CD14-positive monocyte (primary cell): ENCODE data around the gene ZP2. TPM values are rescaled to one million over a fixed set of nuclear protein-coding genes. Genes with fewer than 3 reads are reported as not detected.

Experiments used
- DNase-seq, 3 donors: peaks; one replicate each; pipeline ENCODE4 v3.0.0-alpha.2; 2011 to 2022
- H2AFZ ChIP-seq: 2 replicates; pipeline ENCODE4 v1.6.0; 2012; ENCODE audit warnings: mild to moderate bottlenecking, low read depth, low read length, inconsistent platforms; ENCODE audit not compliant: insufficient read depth, poor library complexity, severe bottlenecking
- H3K27ac ChIP-seq, 2 donors: 1 replicate in 1 of 2; 2 replicates in 1 of 2; pipeline ENCODE4 v1.5.1; 2012 to 2013; ENCODE audit warnings: low read length in 2 of 2, control low read depth in 1 of 2, inconsistent platforms in 1 of 2, low read depth in 1 of 2, mild to moderate bottlenecking in 1 of 2
- H3K27me3 ChIP-seq, 2 donors: one replicate each; pipeline versions ENCODE4 v1.6.0 to v1.6.1; 2011 to 2013; ENCODE audit warnings: low read length in 2 of 2; ENCODE audit not compliant: control insufficient read depth in 2 of 2, insufficient read depth in 2 of 2
- H3K36me3 ChIP-seq, 2 donors: replicated peaks in 1 of 2; 1 replicate in 1 of 2; 2 replicates in 1 of 2; pipeline versions ENCODE4 v1.5.1 to v1.6.1; 2012 to 2013; ENCODE audit warnings: low read length in 2 of 2, control low read depth in 1 of 2, inconsistent platforms in 1 of 2, mild to moderate bottlenecking in 1 of 2; ENCODE audit not compliant: insufficient read depth in 2 of 2, control insufficient read depth in 1 of 2
- H3K4me1 ChIP-seq, 2 donors: 1 replicate in 1 of 2; 2 replicates in 1 of 2; pipeline versions ENCODE4 v1.5.1 to v1.6.1; 2012 to 2013; ENCODE audit warnings: low read length in 2 of 2, control low read depth in 1 of 2, inconsistent platforms in 1 of 2, mild to moderate bottlenecking in 1 of 2, moderate library complexity in 1 of 2; ENCODE audit not compliant: insufficient read depth in 2 of 2, control insufficient read depth in 1 of 2
- H3K4me2 ChIP-seq: replicated peaks from 2 replicates; pipeline ENCODE3; 2012; ENCODE audit warnings: low read length, moderate library complexity, mild to moderate bottlenecking; ENCODE audit not compliant: poor library complexity, severe bottlenecking; ENCODE audit errors: extremely low read depth
- H3K4me3 ChIP-seq, 3 experiments: fragments of 200-600 bp in 1 of 3; sonication (generic) in 1 of 3; replicated peaks in 1 of 3; 1 replicate in 2 of 3; 2 replicates in 1 of 3; pipeline ENCODE4 v1.5.1; 2011 to 2013; ENCODE audit warnings: low read length in 3 of 3, mild to moderate bottlenecking in 3 of 3, control low read depth in 2 of 3, low read depth in 2 of 3, inconsistent platforms in 1 of 3, moderate library complexity in 1 of 3
- H3K79me2 ChIP-seq: 2 replicates; pipeline ENCODE4 v1.6.0; 2012; ENCODE audit warnings: mild to moderate bottlenecking, control low read depth, inconsistent platforms, low read length, moderate library complexity; ENCODE audit not compliant: insufficient read depth
- H3K9ac ChIP-seq: 2 replicates; pipeline ENCODE4 v1.6.0; 2017; ENCODE audit warnings: low read length, mild to moderate bottlenecking; ENCODE audit not compliant: insufficient read depth, poor library complexity, severe bottlenecking
- H3K9me3 ChIP-seq, 2 donors: replicated peaks in 1 of 2; 1 replicate in 1 of 2; 2 replicates in 1 of 2; pipeline versions ENCODE4 v1.5.1 to v1.6.1; 2012 to 2013; ENCODE audit warnings: low read length in 2 of 2, control low read depth in 1 of 2; ENCODE audit not compliant: control insufficient read depth in 1 of 2, insufficient read depth in 1 of 2
- H4K20me1 ChIP-seq: 2 replicates; pipeline ENCODE4 v1.6.0; 2012; ENCODE audit warnings: mild to moderate bottlenecking, low read length, control low read depth, moderate library complexity; ENCODE audit not compliant: insufficient read depth
- H3K27ac Mint-ChIP-seq, 7 donors: one replicate each; pipeline ENCODE4 v1.8.0; 2020; ENCODE audit warnings: mild to moderate bottlenecking in 7 of 7, mixed read lengths in 7 of 7, moderate library complexity in 6 of 7, inconsistent platforms in 2 of 7
- H3K27me3 Mint-ChIP-seq, 3 donors: one replicate each; pipeline ENCODE4 v1.8.0; 2021 to 2022; ENCODE audit warnings: low read depth in 3 of 3, mild to moderate bottlenecking in 3 of 3, mixed read lengths in 3 of 3, moderate library complexity in 3 of 3, inconsistent platforms in 1 of 3
- H3K36me3 Mint-ChIP-seq, 2 donors: one replicate each; pipeline ENCODE4 v1.8.0; 2020; ENCODE audit warnings: mixed read lengths in 2 of 2, inconsistent platforms in 1 of 2, mild to moderate bottlenecking in 1 of 2
- H3K4me1 Mint-ChIP-seq: one replicate; pipeline ENCODE4 v1.8.0; 2020; ENCODE audit warnings: mild to moderate bottlenecking, mixed read lengths
- H3K4me3 Mint-ChIP-seq, 2 donors: one replicate each; pipeline ENCODE4 v1.8.0; 2020; ENCODE audit warnings: mild to moderate bottlenecking in 2 of 2, mixed read lengths in 2 of 2, moderate library complexity in 1 of 2
- H3K9me3 Mint-ChIP-seq, 7 donors: one replicate each; pipeline ENCODE4 v1.8.0; 2020 to 2022; ENCODE audit warnings: mixed read lengths in 7 of 7, mild to moderate bottlenecking in 6 of 7, moderate library complexity in 6 of 7, inconsistent platforms in 2 of 7
- CTCF ChIP-seq: fragments of 200-600 bp; IDR thresholded peaks from one replicate; pipeline ENCODE4 v1.8.0; 2022; ENCODE audit warnings: antibody characterized with exemption, mild to moderate bottlenecking
- WGBS: methylation state at CpG from one replicate; pipeline ENCODE4 v1.1.5; 2013; ENCODE audit warnings: missing lambda C conversion rate; ENCODE audit not compliant: insufficient coverage; 5-methylcytosine and 5-hydroxymethylcytosine counted together
- intact Hi-C, 2 donors: fragments of 100-400 bp; cut with micrococcal nuclease; formaldehyde crosslinking; loops; one replicate each; pipeline versions ENCODE4 v1.15.0 to v1.15.1; 2023
- polyA plus RNA-seq, 3 donors: library from polyadenylated mRNA; depleted of rRNA in 1 of 3; unstranded in 2 of 3; stranded (reverse) in 1 of 3; fragments of 300-500 nt in 2 of 3; fragments of >200 nt in 1 of 3; fragmentation: Illumina TruSeq in 2 of 3; gene quantifications; 1 replicate in 2 of 3; 2 replicates in 1 of 3; pipeline ENCODE4 v1.2.3, GENCODE V29; 2012 to 2021

Gene ZP2
- polyA plus RNA-seq, 3 donors: not detected

GRCh38 chr16:21167360-21167759 is 44.0 kb downstream of the ZP2 start:
- Mint-ChIP-seq H3K27ac (peak overlapping the region in 1 of 7 donors; percentile 2), H3K4me3 (no peak overlapping the region), H3K36me3 (peaks cover 51 to 59% of the 10 kb centered on the region in 2 donors), H3K27me3 (peaks cover 0 to 2% (median 2%) of the 10 kb centered on the region in 3 donors), H3K4me1 (no peaks in the 10 kb centered on the region), H3K9me3 (no peaks in the 10 kb centered on the region)
- Histone ChIP-seq H3K4me3 (no peak overlapping the region), H3K4me1 (no peaks in the 10 kb centered on the region), H3K36me3 (peaks cover 26 to 64% of the 10 kb centered on the region in 2 donors), H3K27ac (no peak overlapping the region), H3K79me2 (no peaks in the 10 kb centered on the region), H2AFZ (no peak overlapping the region), H3K4me2 (no peak overlapping the region), H4K20me1 (no peaks in the 10 kb centered on the region), H3K9me3 (no peaks in the 10 kb centered on the region), H3K27me3 (no peaks in the 10 kb centered on the region), H3K9ac (no peak overlapping the region)
- TF ChIP-seq CTCF: no peak
- intact Hi-C loops: no loop called here
- no CpG with 5 or more reads among the region's 9 CpGs for WGBS
- DNase-seq: no peak

- H4K20me1 ChIP-seq: no peaks in the 10 kb centered on the region
- no peak overlapping the region for H3K4me3 ChIP-seq
- H3K9me3 Mint-ChIP-seq: no peaks in the 10 kb centered on the region
- no peak overlapping the region for H3K9ac ChIP-seq
- H2AFZ ChIP-seq: no peak overlapping the region
- H3K27me3 Mint-ChIP-seq: peaks cover 0 to 2% (median 2%) of the 10 kb centered on the region in 3 donors
- H3K27ac ChIP-seq: no peak overlapping the region
- no peaks in the 10 kb centered on the region for H3K4me1 Mint-ChIP-seq
- H3K4me3 Mint-ChIP-seq: no peak overlapping the region
- peak overlapping the region in 1 of 7 donors; percentile 61 for H3K27ac Mint-ChIP-seq
- H3K36me3 ChIP-seq: peaks cover 25 to 62% of the 10 kb centered on the region in 2 donors
- WGBS: 91% methylated on average over 7 of the region's 9 CpGs
- H3K4me2 ChIP-seq: no peak overlapping the region
- no peak for TF ChIP-seq CTCF
- no peaks in the 10 kb centered on the region for H3K9me3 ChIP-seq
- no peaks in the 10 kb centered on the region for H3K4me1 ChIP-seq
- H3K27me3 ChIP-seq: no peaks in the 10 kb centered on the region
- DNase-seq: no peak
- peaks cover 49 to 57% of the 10 kb centered on the region in 2 donors for H3K36me3 Mint-ChIP-seq
- intact Hi-C loops: no loop called here
- H3K79me2 ChIP-seq: no peaks in the 10 kb centered on the region
These were observed 44.8 kb downstream of the ZP2 start for GRCh38 chr16:21166561-21166961.
